ENCODE results near the gene RETREG3.

RETREG3 gene

GRCh38 chr17:42568341-42569111 is 40.6 kb downstream of the RETREG3 start:
- no peak for ATAC-seq
- peak overlapping the region; percentile 63 for H3K4me3 Mint-ChIP-seq
- peaks cover 42% of the 10 kb centered on the region for H3K4me1 Mint-ChIP-seq
- H3K36me3 Mint-ChIP-seq (ENCODE audit: low read depth) = peaks cover 55% of the 10 kb centered on the region
- H3K9me3 Mint-ChIP-seq = no peaks in the 10 kb centered on the region
- no peaks in the 10 kb centered on the region for H3K27me3 Mint-ChIP-seq
- H3K27ac Mint-ChIP-seq = peak overlapping the region; percentile 64
- DNase-seq = no peak

GRCh38 chr17:42566883-42567573 is 42.1 kb downstream of the RETREG3 start, which contains the start of gene MLX:
Gene MLX (plus strand): TSS chr17:42567100. CDS start chr17:42567125, 25 bp downstream.
- Mint-ChIP-seq H3K27me3 (no peaks in the 10 kb centered on the region), H3K36me3 (ENCODE audit: low read depth) (peaks cover 46% of the 10 kb centered on the region), H3K27ac (peak within 1 kb of the TSS; percentile 92), H3K9me3 (no peaks in the 10 kb centered on the region), H3K4me3 (peak within 1 kb of the TSS; percentile 91), H3K4me1 (peaks cover 48% of the 10 kb centered on the region)
- DNase-seq (peak; percentile 95), ATAC-seq (peak; percentile 73)

GRCh38 chr17:42566215-42566882 is 42.8 kb downstream of the RETREG3 start:
- no peaks in the 10 kb centered on the region for H3K27me3 Mint-ChIP-seq
- no peaks in the 10 kb centered on the region for H3K9me3 Mint-ChIP-seq
- peaks cover 42% of the 10 kb centered on the region for H3K36me3 Mint-ChIP-seq (ENCODE audit: low read depth)

GRCh38 chr17:42565523-42566214 is 43.5 kb downstream of the RETREG3 start:
- DNase-seq = no peak
- Mint-ChIP-seq H3K9me3 (no peaks in the 10 kb centered on the region), H3K36me3 (ENCODE audit: low read depth) (peaks cover 36% of the 10 kb centered on the region), H3K4me3 (no peak overlapping the region), H3K27me3 (no peaks in the 10 kb centered on the region), H3K4me1 (peaks cover 55% of the 10 kb centered on the region), H3K27ac (peak overlapping the region; percentile 92)
- ATAC-seq = no peak

More at GRCh38 chr17:42566215-42566882, 42.8 kb downstream of the RETREG3 start:
- peak overlapping the region; percentile 92 for H3K27ac Mint-ChIP-seq
- no peak for DNase-seq
- H3K4me3 Mint-ChIP-seq = peak overlapping the region; percentile 91
- ATAC-seq = no peak
- H3K4me1 Mint-ChIP-seq = peaks cover 54% of the 10 kb centered on the region

GRCh38 chr17:42564815-42565522 is 44.2 kb downstream of the RETREG3 start:
- DNase-seq (no peak), ATAC-seq (no peak)
- Mint-ChIP-seq H3K4me1 (peaks cover 56% of the 10 kb centered on the region), H3K27me3 (no peaks in the 10 kb centered on the region), H3K36me3 (ENCODE audit: low read depth) (peaks cover 31% of the 10 kb centered on the region), H3K27ac (no peak overlapping the region), H3K4me3 (no peak overlapping the region), H3K9me3 (no peaks in the 10 kb centered on the region)

GRCh38 chr17:42563950-42564349 is 45.2 kb downstream of the RETREG3 start:
- no peaks in the 10 kb centered on the region for H3K9me3 Mint-ChIP-seq
- peaks cover 48% of the 10 kb centered on the region for H3K4me1 Mint-ChIP-seq
- no peaks in the 10 kb centered on the region for H3K27me3 Mint-ChIP-seq
- H3K36me3 Mint-ChIP-seq (ENCODE audit: low read depth) = peaks cover 22% of the 10 kb centered on the region
- DNase-seq (no peak), ATAC-seq (no peak)
- peak overlapping the region; percentile 92 for H3K27ac Mint-ChIP-seq
- H3K4me3 Mint-ChIP-seq = peak overlapping the region; percentile 91

- H3K27ac Mint-ChIP-seq = peak overlapping the region; percentile 92
- no peak for DNase-seq
- no peaks in the 10 kb centered on the region for H3K27me3 Mint-ChIP-seq
- peaks cover 44% of the 10 kb centered on the region for H3K4me1 Mint-ChIP-seq
- H3K4me3 Mint-ChIP-seq = peak overlapping the region; percentile 91
- no peak for ATAC-seq
- no peaks in the 10 kb centered on the region for H3K9me3 Mint-ChIP-seq
- peaks cover 18% of the 10 kb centered on the region for H3K36me3 Mint-ChIP-seq (ENCODE audit: low read depth)
These were observed 45.6 kb downstream of the RETREG3 start for GRCh38 chr17:42563543-42563942.

- Mint-ChIP-seq H3K27ac (peak overlapping the region; percentile 92), H3K27me3 (no peaks in the 10 kb centered on the region), H3K4me1 (peaks cover 42% of the 10 kb centered on the region), H3K9me3 (no peaks in the 10 kb centered on the region), H3K4me3 (peak overlapping the region; percentile 91), H3K36me3 (ENCODE audit: low read depth) (peaks cover 17% of the 10 kb centered on the region)
- ATAC-seq = no peak
- no peak for DNase-seq
These were observed 46.0 kb downstream of the RETREG3 start for GRCh38 chr17:42563143-42563509.

- ATAC-seq (peak; percentile 4), DNase-seq (no peak)
- Mint-ChIP-seq H3K36me3 (ENCODE audit: low read depth) (peaks cover 14% of the 10 kb centered on the region), H3K4me3 (peak overlapping the region; percentile 91), H3K27ac (peak overlapping the region; percentile 92), H3K4me1 (peaks cover 37% of the 10 kb centered on the region), H3K27me3 (no peaks in the 10 kb centered on the region), H3K9me3 (no peaks in the 10 kb centered on the region)
These were observed 46.6 kb downstream of the RETREG3 start for GRCh38 chr17:42562388-42563142.

GRCh38 chr17:42561897-42562387 is 47.2 kb downstream of the RETREG3 start, which contains the start of gene COASY:
Gene COASY (plus strand): TSS chr17:42562148. CDS start chr17:42562623, 475 bp downstream.
- no peaks in the 10 kb centered on the region for H3K9me3 Mint-ChIP-seq
- peaks cover 12% of the 10 kb centered on the region for H3K36me3 Mint-ChIP-seq (ENCODE audit: low read depth)
- ATAC-seq (peak; percentile 77), DNase-seq (peak; percentile 95)
- peak within 1 kb of the TSS; percentile 92 for H3K27ac Mint-ChIP-seq
- peaks cover 36% of the 10 kb centered on the region for H3K4me1 Mint-ChIP-seq
- H3K4me3 Mint-ChIP-seq = peak within 1 kb of the TSS; percentile 91
- no peaks in the 10 kb centered on the region for H3K27me3 Mint-ChIP-seq

- Mint-ChIP-seq H3K27me3 (no peaks in the 10 kb centered on the region), H3K4me3 (no peak overlapping the region), H3K36me3 (ENCODE audit: low read depth) (peaks cover 8% of the 10 kb centered on the region), H3K27ac (no peak overlapping the region), H3K4me1 (peaks cover 36% of the 10 kb centered on the region), H3K9me3 (no peaks in the 10 kb centered on the region)
- ATAC-seq (no peak), DNase-seq (no peak)
These were observed 48.9 kb downstream of the RETREG3 start for GRCh38 chr17:42560246-42560645.

GRCh38 chr17:42559075-42559474 is 50.1 kb downstream of the RETREG3 start:
- no peak overlapping the region for H3K4me3 Mint-ChIP-seq

More at GRCh38 chr17:42559075-42559474, 50.1 kb downstream of the RETREG3 start:
- Mint-ChIP-seq H3K36me3 (ENCODE audit: low read depth) (peaks cover 5% of the 10 kb centered on the region), H3K9me3 (no peaks in the 10 kb centered on the region), H3K27me3 (no peaks in the 10 kb centered on the region), H3K4me1 (peaks cover 40% of the 10 kb centered on the region), H3K27ac (no peak overlapping the region)
- DNase-seq (no peak), ATAC-seq (no peak)
